GM20431 (cell line): ENCODE measurements around the gene ACER1.

Experiments
- in situ Hi-C: fragments of 300-500 bp; cut with MseI, MboI; formaldehyde crosslinking; loops from one replicate; pipeline ENCODE4 v1.15.0; 2020; ENCODE audit warnings: low sequenced_read_pairs; ENCODE audit not compliant: unreplicated experiment

Gene ACER1

GRCh38 chr19:6270076-6270745 is 63.2 kb downstream of the ACER1 start:
- in situ Hi-C loops, result no loop called here

- in situ Hi-C loops, result no loop called here
Observed at GRCh38 chr19:6269101-6269886, 64.1 kb downstream of the ACER1 start.

GRCh38 chr19:6268382-6268771 is 65.0 kb downstream of the ACER1 start:
- in situ Hi-C loops, result no loop called here

- in situ Hi-C loops, result no loop called here
Observed at GRCh38 chr19:6267552-6268381, 65.6 kb downstream of the ACER1 start.

GRCh38 chr19:6264803-6265202 is 68.6 kb downstream of the ACER1 start:
- in situ Hi-C loops, result no loop called here

- in situ Hi-C loops, result no loop called here
Observed at GRCh38 chr19:6263735-6264444, 69.5 kb downstream of the ACER1 start.

- in situ Hi-C loops, result no loop called here
Observed at GRCh38 chr19:6263306-6263705, 70.1 kb downstream of the ACER1 start.

GRCh38 chr19:6262519-6262918 is 70.9 kb downstream of the ACER1 start:
- in situ Hi-C loops, result no loop called here

- in situ Hi-C loops, result no loop called here
Observed at GRCh38 chr19:6261883-6262282, 71.5 kb downstream of the ACER1 start.

GRCh38 chr19:6260912-6261650 is 72.3 kb downstream of the ACER1 start:
- in situ Hi-C loops, result no loop called here

- in situ Hi-C loops, result no loop called here
Observed at GRCh38 chr19:6260376-6260775, 73.0 kb downstream of the ACER1 start.

- in situ Hi-C loops, result no loop called here
Observed at GRCh38 chr19:6259312-6259861, 74.0 kb downstream of the ACER1 start.

GRCh38 chr19:6258812-6259311 is 74.5 kb downstream of the ACER1 start:
- in situ Hi-C loops, result no loop called here
